Esophagus mucosa (tissue), 1 donor: ENCODE measurements around the gene TANC2. TPM values are rescaled to one million over a fixed set of nuclear protein-coding genes. Genes with fewer than 3 reads are reported as not detected.

Experiments used
- ATAC-seq: fragments of 200-7000 bp; cut with Tn5 transposase; one replicate; pipeline ENCODE4 v1.9.1; 2020
- total RNA-seq: library from RNA; stranded (reverse); gene quantifications from one replicate; pipeline ENCODE4 v1.2.4, GENCODE V29; 2023
- donor health status: DM: yes; HTN: yes; CAD: no.

The TANC2 gene
- total RNA-seq, 1 donor from 2014 or later: 28.2 TPM

- no peak for ATAC-seq
These were observed 49.8 kb downstream of the TANC2 start for GRCh38 chr17:63015824-63016223.

Other genes with a start within 250 kb of the TANC2 start
- gene MARCHF10, start 157.9 kb upstream of the TANC2 start, total RNA-seq: not detected